Measurements from ENCODE around the gene UBALD1.

DNA sequence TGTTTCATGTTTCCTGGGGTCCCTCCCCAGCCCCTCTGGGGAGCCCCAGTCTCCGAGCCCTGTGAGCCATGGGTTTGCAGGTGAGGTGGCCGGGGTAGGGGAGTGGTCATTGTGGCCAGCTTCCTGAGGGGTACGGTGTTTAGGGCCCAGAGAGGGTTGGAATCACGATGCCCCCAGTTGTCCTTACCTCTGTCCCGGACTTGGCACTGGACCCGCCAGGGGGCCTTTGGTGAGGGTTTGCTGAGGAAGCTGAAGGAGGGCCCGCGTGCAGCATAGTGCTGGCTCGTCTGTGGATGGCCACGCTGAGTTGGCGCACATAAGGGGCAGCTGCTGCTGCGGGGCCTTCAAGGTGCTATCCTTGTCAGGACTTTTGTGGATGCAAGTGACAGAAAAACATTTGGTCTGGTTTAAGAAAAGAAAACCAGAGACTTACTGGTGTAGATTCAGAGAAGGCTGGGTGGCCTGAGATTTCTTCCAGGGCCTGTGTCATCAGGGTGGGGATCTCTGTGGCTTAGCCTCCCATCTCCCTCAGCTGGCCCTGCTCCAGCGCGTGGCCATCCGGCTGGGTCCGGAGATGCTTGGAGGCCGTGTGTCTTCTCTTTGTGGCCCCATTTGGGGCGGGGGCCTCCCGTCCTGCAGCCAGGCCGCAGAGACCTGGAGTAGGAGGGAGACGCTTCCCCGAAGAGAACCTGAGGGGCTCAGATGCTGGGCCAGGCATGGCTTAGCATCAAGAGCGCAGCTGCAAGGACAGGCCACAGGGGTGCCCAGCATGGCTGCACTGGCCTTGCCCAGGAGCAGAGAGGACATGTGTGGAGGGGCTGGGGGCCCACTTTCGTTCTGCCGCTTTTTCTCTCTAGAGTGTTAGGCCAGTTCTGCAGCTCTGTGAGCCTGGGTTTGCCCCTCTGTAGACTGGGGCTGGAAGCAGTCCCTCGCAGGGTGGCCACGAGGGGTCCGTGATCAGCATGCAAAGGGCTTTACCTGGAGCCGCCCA is 45.0 kb upstream of the UBALD1 start:
- TF ChIP-seq, protein P1, sequence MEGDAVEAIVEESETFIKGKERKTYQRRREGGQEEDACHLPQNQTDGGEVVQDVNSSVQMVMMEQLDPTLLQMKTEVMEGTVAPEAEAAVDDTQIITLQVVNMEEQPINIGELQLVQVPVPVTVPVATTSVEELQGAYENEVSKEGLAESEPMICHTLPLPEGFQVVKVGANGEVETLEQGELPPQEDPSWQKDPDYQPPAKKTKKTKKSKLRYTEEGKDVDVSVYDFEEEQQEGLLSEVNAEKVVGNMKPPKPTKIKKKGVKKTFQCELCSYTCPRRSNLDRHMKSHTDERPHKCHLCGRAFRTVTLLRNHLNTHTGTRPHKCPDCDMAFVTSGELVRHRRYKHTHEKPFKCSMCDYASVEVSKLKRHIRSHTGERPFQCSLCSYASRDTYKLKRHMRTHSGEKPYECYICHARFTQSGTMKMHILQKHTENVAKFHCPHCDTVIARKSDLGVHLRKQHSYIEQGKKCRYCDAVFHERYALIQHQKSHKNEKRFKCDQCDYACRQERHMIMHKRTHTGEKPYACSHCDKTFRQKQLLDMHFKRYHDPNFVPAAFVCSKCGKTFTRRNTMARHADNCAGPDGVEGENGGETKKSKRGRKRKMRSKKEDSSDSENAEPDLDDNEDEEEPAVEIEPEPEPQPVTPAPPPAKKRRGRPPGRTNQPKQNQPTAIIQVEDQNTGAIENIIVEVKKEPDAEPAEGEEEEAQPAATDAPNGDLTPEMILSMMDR (IDR thresholded peaks at IDR 0.05) = no peak
- no peak for TF ChIP-seq EZH2 (IDR thresholded peaks at IDR 0.05; ENCODE audit: borderline replicate concordance, insufficient read depth, low read depth, low read length, poor library complexity, severe bottlenecking)
